Sigmoid colon (tissue), 7 donors: ENCODE measurements around the gene DTX1. TPM values are rescaled to one million over a fixed set of nuclear protein-coding genes. Genes with fewer than 3 reads are reported as not detected.

Source experiments
- DNase-seq: peaks from one replicate; pipeline ENCODE4 v3.0.0-alpha.2; 2019
- H3K27ac ChIP-seq, 4 donors: fragments of 200-600 bp; sonication (generic); one replicate each; pipeline ENCODE4 v1.5.1; 2016 to 2019; ENCODE audit warnings: mild to moderate bottlenecking in 1 of 4
- H3K27me3 ChIP-seq, 3 donors: fragments of 200-600 bp; sonication (generic); one replicate each; pipeline ENCODE4 v1.5.1; 2019; ENCODE audit warnings: mild to moderate bottlenecking in 1 of 3
- H3K36me3 ChIP-seq, 4 donors: fragments of 200-600 bp; sonication (generic); one replicate each; pipeline ENCODE4 v1.5.1; 2016 to 2019
- H3K4me1 ChIP-seq, 4 donors: fragments of 200-600 bp; sonication (generic); one replicate each; pipeline ENCODE4 v1.5.1; 2017 to 2019
- H3K4me3 ChIP-seq, 4 donors: fragments of 200-600 bp; sonication (generic); one replicate each; pipeline ENCODE4 v1.5.1; 2017 to 2019; ENCODE audit warnings: mild to moderate bottlenecking in 2 of 4, moderate library complexity in 1 of 4
- H3K9me3 ChIP-seq, 4 donors: fragments of 200-600 bp in 3 of 4; sonication (generic) in 3 of 4; one replicate each; pipeline versions ENCODE4 v1.5.1 to v1.6.1; 2013 to 2019
- CTCF ChIP-seq, 4 experiments: fragments of 450-650 bp in 3 of 4; fragments of 200-600 bp in 1 of 4; IDR thresholded peaks; one replicate each; pipeline ENCODE4 v1.5.1; 2016 to 2019; ENCODE audit warnings: antibody characterized with exemption in 4 of 4, mild to moderate bottlenecking in 3 of 4, moderate library complexity in 2 of 4
- EP300 ChIP-seq, 4 donors: sonication (generic); formaldehyde crosslinking; IDR thresholded peaks; one replicate each; pipeline ENCODE4 v1.6.1; 2017; ENCODE audit warnings: antibody characterized with exemption in 4 of 4
- POLR2A ChIP-seq, 2 donors: fragments of 450-650 bp; IDR thresholded peaks; one replicate each; pipeline ENCODE4 v1.6.1; 2016; ENCODE audit warnings: antibody characterized with exemption in 2 of 2, mild to moderate bottlenecking in 2 of 2, moderate library complexity in 2 of 2
- POLR2AphosphoS5 ChIP-seq, 4 donors: sonication (generic); formaldehyde crosslinking; IDR thresholded peaks; one replicate each; pipeline ENCODE4 v1.6.1; 2017; ENCODE audit warnings: antibody characterized with exemption in 4 of 4
- WGBS, 2 donors: extraction: QIAGEN DNeasy Blood & Tissue Kit; methylation state at CpG; one replicate each; pipeline ENCODE4 v1.1.7; 2013; 5-methylcytosine and 5-hydroxymethylcytosine counted together
- intact Hi-C: fragments of 100-400 bp; cut with DNase I; formaldehyde crosslinking; loops from one replicate; pipeline ENCODE4 v1.15.1; 2023
- polyA plus RNA-seq, 3 donors: library from polyadenylated mRNA; stranded (reverse); fragments of 200-250 nt; gene quantifications; one replicate each; pipeline ENCODE4 v1.2.3, GENCODE V29; 2013
- total RNA-seq, 4 donors: library from RNA; depleted of rRNA; stranded (reverse); fragments of >200 nt; gene quantifications; one replicate each; pipeline ENCODE4 v1.1.0, GENCODE V29; 2016
- donor health status: healthy with polysubstance abuse.
- donor health status: Bipolar disorder and iron deficiency.
- donor health status: healthy.

DTX1 gene
- total and polyA plus RNA-seq, 7 donors = 1.2 to 15.8 (median 3.0) TPM

- intact Hi-C loops = no loop called here
- H3K4me3 ChIP-seq = no peak within 1 kb of the TSS
- WGBS, 2 donors = 1 to 5% methylated on average over 68 of the region's 68 CpGs
- no peaks in the 10 kb centered on the region for H3K4me1 ChIP-seq
- H3K9me3 ChIP-seq = no peaks in the 10 kb centered on the region
- TF ChIP-seq POLR2AphosphoS5 (IDR thresholded peaks at IDR 0.05) = no peak
- no peak for TF ChIP-seq CTCF (IDR thresholded peaks at IDR 0.05)
- TF ChIP-seq EP300 (IDR thresholded peaks at IDR 0.05) = no peak
- TF ChIP-seq POLR2A (IDR thresholded peaks at IDR 0.05) = no peak
- DNase-seq = no peak
- H3K36me3 ChIP-seq = no peaks in the 10 kb centered on the region
- H3K27me3 ChIP-seq = peaks cover 7 to 61% (median 32%) of the 10 kb centered on the region in 3 donors
- no peak within 1 kb of the TSS for H3K27ac ChIP-seq
Measured at GRCh38 chr12:113135178-113136127, 78.9 kb downstream of the DTX1 start, which contains the start of gene RASAL1. Gene RASAL1, minus strand, starts transcription at chr12:113135761. Its CDS starts 299 bp downstream, at chr12:113135462.

- DNase-seq = no peak
- Histone ChIP-seq H3K36me3 (no peaks in the 10 kb centered on the region), H3K4me1 (no peaks in the 10 kb centered on the region), H3K9me3 (no peaks in the 10 kb centered on the region), H3K27me3 (peaks cover 7 to 53% (median 32%) of the 10 kb centered on the region in 3 donors), H3K4me3 (no peak overlapping the region), H3K27ac (no peak overlapping the region)
- 11 to 35% methylated on average over 21 of the region's 21 CpGs for WGBS, 2 donors
- intact Hi-C loops = no loop called here
- TF ChIP-seq EP300 (IDR thresholded peaks at IDR 0.05) (no peak), POLR2AphosphoS5 (IDR thresholded peaks at IDR 0.05) (no peak)
Measured at GRCh38 chr12:113136128-113136989, 79.8 kb downstream of the DTX1 start.

- no peak for DNase-seq
- Histone ChIP-seq H3K27me3 (peaks cover 7 to 56% (median 32%) of the 10 kb centered on the region in 3 donors), H3K9me3 (no peaks in the 10 kb centered on the region), H3K4me3 (no peak overlapping the region), H3K4me1 (no peaks in the 10 kb centered on the region), H3K27ac (no peak overlapping the region), H3K36me3 (no peaks in the 10 kb centered on the region)
- intact Hi-C loops = no loop called here
- WGBS, 2 donors = 22 to 74% methylated on average over 6 of the region's 6 CpGs
- TF ChIP-seq EP300 (IDR thresholded peaks at IDR 0.05) = no peak
Measured at GRCh38 chr12:113136990-113137511, 80.5 kb downstream of the DTX1 start.

GRCh38 chr12:113137861-113138783, 81.6 kb downstream of the DTX1 start:
- Histone ChIP-seq H3K36me3 (no peaks in the 10 kb centered on the region), H3K27me3 (peaks cover 7 to 53% (median 32%) of the 10 kb centered on the region in 3 donors), H3K4me3 (no peak overlapping the region), H3K4me1 (no peaks in the 10 kb centered on the region), H3K27ac (no peak overlapping the region), H3K9me3 (no peaks in the 10 kb centered on the region)
- no peak for DNase-seq
- TF ChIP-seq CTCF (IDR thresholded peaks at IDR 0.05) (no peak), EP300 (IDR thresholded peaks at IDR 0.05) (no peak), POLR2AphosphoS5 (IDR thresholded peaks at IDR 0.05) (no peak), POLR2A (IDR thresholded peaks at IDR 0.05) (no peak)
- intact Hi-C loops = no loop called here
- 83 to 84% methylated on average over 12 of the region's 12 CpGs for WGBS, 2 donors

GRCh38 chr12:113138826-113139225, 82.3 kb downstream of the DTX1 start:
- Histone ChIP-seq H3K27me3 (peaks cover 7 to 46% (median 32%) of the 10 kb centered on the region in 3 donors), H3K4me3 (no peak overlapping the region), H3K4me1 (no peaks in the 10 kb centered on the region), H3K9me3 (no peaks in the 10 kb centered on the region), H3K27ac (no peak overlapping the region), H3K36me3 (no peaks in the 10 kb centered on the region)
- 93 to 94% methylated on average over 3 of the region's 3 CpGs for WGBS, 2 donors
- no peak for DNase-seq
- TF ChIP-seq CTCF (IDR thresholded peaks at IDR 0.05) = no peak
- TF ChIP-seq POLR2AphosphoS5 (IDR thresholded peaks at IDR 0.05) = no peak
- no peak for TF ChIP-seq POLR2A (IDR thresholded peaks at IDR 0.05)
- TF ChIP-seq EP300 (IDR thresholded peaks at IDR 0.05) = no peak
- intact Hi-C loops = no loop called here
